Activated CD4-positive, alpha-beta T cell treated with anti-CD3 and anti-CD28 coated beads, Interleukin-2, amount 10 ng/mL, durations not matched to agents 24 days and 14 days (primary cell): Measurements from ENCODE around the gene ZNF638. TPM values are rescaled to one million over a fixed set of nuclear protein-coding genes. Genes with fewer than 3 reads are reported as not detected.
"Not testable (repeated sequence)": the region's sequence is repeated elsewhere in the genome, so short reads cannot be mapped to it uniquely, and the experiment has no call there.

Source experiments
- DNase-seq: peaks from one replicate; pipeline ENCODE4 v3.0.0; 2022
- H3K27ac Mint-ChIP-seq: one replicate; pipeline ENCODE4 v1.8.0; 2022; ENCODE audit warnings: mild to moderate bottlenecking, mixed read lengths
- H3K27me3 Mint-ChIP-seq: one replicate; pipeline ENCODE4 v1.8.0; 2022; ENCODE audit warnings: mixed read lengths
- H3K36me3 Mint-ChIP-seq: one replicate; pipeline ENCODE4 v1.8.0; 2022; ENCODE audit warnings: low read depth, mild to moderate bottlenecking, mixed read lengths
- H3K4me1 Mint-ChIP-seq: one replicate; pipeline ENCODE4 v1.8.0; 2021; ENCODE audit warnings: mixed read lengths
- H3K4me3 Mint-ChIP-seq: one replicate; pipeline ENCODE4 v1.8.0; 2022; ENCODE audit warnings: mild to moderate bottlenecking, moderate library complexity, mixed read lengths
- H3K9me3 Mint-ChIP-seq: one replicate; pipeline ENCODE4 v1.8.0; 2021; ENCODE audit warnings: mixed read lengths
- intact Hi-C: fragments of 100-400 bp; cut with micrococcal nuclease; formaldehyde crosslinking; loops from one replicate; pipeline ENCODE4 v1.15.1; 2023
- total RNA-seq: library from RNA; stranded (reverse); gene quantifications from 2 replicates; pipeline ENCODE4 v1.2.3, GENCODE V29; 2022

ZNF638 gene
- total RNA-seq, 1 donor from 2014 or later: 91.5 TPM

DNA sequence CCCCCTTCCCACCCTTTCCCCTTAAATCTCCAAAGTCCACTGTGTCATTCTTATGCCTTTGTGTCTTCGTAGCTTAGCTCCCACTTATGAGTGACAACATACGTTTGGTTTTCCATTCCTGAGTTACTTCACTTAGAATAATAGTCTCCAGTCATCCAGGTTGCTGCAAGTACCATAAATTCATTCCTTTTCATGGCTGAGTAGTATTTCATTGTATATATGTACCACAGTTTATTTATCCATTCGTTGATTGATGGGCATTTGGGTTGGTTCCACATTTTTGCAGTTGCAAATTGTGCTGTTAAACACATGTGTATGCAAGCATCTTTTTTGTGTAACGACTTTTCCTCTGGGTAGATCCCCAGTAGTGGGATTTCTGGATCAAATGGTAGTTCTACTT, 14.5 kb upstream of the ZNF638 start:
- peaks cover 14% of the 10 kb centered on the region for H3K27me3 Mint-ChIP-seq
- no peaks in the 10 kb centered on the region for H3K4me1 Mint-ChIP-seq
- no peaks in the 10 kb centered on the region for H3K36me3 Mint-ChIP-seq
- intact Hi-C loops: no loop called here
- H3K9me3 Mint-ChIP-seq: peaks cover 37% of the 10 kb centered on the region
- H3K27ac Mint-ChIP-seq: no peak overlapping the region
- H3K4me3 Mint-ChIP-seq: no peak overlapping the region
- DNase-seq: no peak

DNA sequence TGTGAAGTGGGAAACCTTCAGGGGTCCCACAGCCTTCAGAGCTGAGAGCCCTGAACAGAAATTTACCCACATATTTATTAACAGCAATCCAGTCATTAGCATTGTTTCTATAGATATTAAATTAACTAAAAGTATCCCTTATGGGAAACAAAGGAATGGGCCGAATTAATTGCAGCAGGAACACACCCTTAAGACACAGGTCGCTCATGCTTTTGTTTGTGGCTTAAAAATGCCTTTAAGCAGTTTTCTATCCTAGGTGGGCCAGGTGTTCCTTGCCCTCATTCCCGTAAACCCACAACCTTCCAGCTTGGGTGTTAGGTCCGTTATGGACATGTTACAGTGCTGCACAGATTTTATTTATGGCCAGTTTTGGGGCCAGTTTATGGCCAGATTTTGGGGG, 13.7 kb upstream of the ZNF638 start:
- intact Hi-C loops, H3K36me3 Mint-ChIP-seq, H3K4me1 Mint-ChIP-seq, H3K27ac Mint-ChIP-seq, DNase-seq, H3K4me3 Mint-ChIP-seq: not testable (repeated sequence)
- Mint-ChIP-seq H3K27me3 (peaks cover 16% of the 10 kb centered on the region), H3K9me3 (peaks cover 45% of the 10 kb centered on the region)

DNA sequence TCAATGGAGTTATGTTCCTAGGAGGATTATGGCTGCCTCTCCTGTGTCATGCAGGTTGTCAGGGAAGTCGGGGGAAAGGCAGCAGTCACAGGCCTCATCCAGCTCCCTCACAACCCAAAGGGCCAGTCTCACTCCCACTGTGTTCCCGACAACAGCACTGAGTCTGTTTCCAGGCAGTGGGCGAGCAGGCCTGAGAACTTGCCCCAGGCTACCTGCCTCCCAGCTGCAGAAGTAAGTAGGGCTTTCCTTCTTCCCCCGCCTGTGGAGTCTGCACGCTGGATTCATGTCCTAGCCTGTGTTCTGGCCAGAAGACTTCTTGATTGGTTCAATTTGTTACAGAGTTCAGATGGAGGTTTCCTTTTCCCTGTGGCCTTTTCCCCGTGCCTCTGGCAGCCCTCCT, 8.2 kb upstream of the ZNF638 start:
- Mint-ChIP-seq H3K27ac (no peak overlapping the region), H3K27me3 (peaks cover 6% of the 10 kb centered on the region), H3K4me3 (no peak overlapping the region), H3K9me3 (peaks cover 38% of the 10 kb centered on the region), H3K4me1 (no peaks in the 10 kb centered on the region), H3K36me3 (no peaks in the 10 kb centered on the region)
- intact Hi-C loops: no loop called here
- DNase-seq: no peak

DNA sequence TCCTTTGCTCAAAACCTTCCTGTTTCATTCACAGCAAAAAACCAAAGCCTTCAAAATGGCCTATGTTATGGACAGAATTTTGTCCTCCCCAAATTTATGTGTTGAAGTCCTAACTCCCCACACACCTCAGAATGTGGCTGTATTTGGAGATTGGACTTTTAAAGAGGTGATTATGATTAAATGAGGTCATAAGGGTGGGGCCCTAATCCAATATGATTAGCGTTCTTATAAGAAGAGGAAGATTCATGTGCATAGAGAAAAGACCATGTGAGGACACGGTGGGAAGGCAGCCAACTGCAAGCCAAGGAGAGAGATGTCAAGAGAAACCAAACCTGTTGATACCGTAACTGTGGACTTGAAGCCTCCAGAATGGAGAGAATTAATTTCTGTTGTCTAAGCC, 4.6 kb upstream of the ZNF638 start:
- peaks cover 16% of the 10 kb centered on the region for H3K27me3 Mint-ChIP-seq
- no peak overlapping the region for H3K27ac Mint-ChIP-seq
- intact Hi-C loops: no loop called here
- H3K36me3 Mint-ChIP-seq: peaks cover 2% of the 10 kb centered on the region
- peaks cover 1% of the 10 kb centered on the region for H3K4me1 Mint-ChIP-seq
- DNase-seq: no peak
- H3K9me3 Mint-ChIP-seq: peaks cover 13% of the 10 kb centered on the region
- H3K4me3 Mint-ChIP-seq: no peak overlapping the region

- H3K4me3 Mint-ChIP-seq: no peak overlapping the region
- H3K36me3 Mint-ChIP-seq: peaks cover 10% of the 10 kb centered on the region
- intact Hi-C loops: no loop called here
- DNase-seq: no peak
- H3K4me1 Mint-ChIP-seq: peaks cover 7% of the 10 kb centered on the region
- H3K27ac Mint-ChIP-seq: no peak overlapping the region
- peaks cover 4% of the 10 kb centered on the region for H3K9me3 Mint-ChIP-seq
- peaks cover 12% of the 10 kb centered on the region for H3K27me3 Mint-ChIP-seq
These were observed 3.7 kb upstream of the ZNF638 start for GRCh38 chr2:71327916-71328315.

GRCh38 chr2:71330155-71330554, 1.4 kb upstream of the ZNF638 start:
- Mint-ChIP-seq H3K4me1 (peaks cover 20% of the 10 kb centered on the region), H3K9me3 (no peaks in the 10 kb centered on the region), H3K27ac (no peak overlapping the region), H3K27me3 (peaks cover 12% of the 10 kb centered on the region), H3K4me3 (no peak overlapping the region), H3K36me3 (peaks cover 24% of the 10 kb centered on the region)
- no peak for DNase-seq
- intact Hi-C loops: no loop called here

DNA sequence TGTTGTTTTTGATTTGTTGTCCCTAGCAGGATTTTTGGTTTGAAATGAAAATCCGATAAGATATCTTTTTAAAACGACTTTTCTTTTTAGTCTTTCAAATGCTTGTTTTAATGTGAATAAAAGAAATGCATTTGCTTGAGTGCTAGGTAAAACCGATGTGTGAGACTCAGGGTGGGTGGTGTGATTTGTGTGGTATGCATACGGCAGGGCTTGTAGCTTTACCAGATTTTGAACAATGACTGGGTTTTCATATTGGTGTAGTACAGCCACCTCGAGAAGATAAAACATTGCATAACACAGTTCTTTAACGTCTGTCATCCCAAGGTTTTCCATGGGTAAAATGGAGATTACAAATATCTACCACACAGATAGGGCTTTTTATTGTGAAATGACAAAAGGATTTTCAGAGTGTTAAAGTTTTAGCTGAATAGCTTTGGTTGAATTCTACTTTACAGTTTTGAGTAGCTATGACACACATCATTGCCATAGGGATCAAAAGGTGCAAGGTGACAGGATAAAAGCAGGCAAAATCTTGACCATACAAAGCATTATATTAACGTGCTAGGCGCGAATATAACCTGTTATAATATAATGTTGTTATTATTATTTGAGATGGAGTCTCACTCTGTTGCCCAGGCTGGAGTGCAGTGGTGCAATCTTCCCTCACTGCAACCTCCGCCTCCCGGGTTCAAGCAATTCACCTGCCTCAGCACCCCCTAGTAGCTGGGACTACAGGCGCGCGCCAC, 824 bp upstream of the ZNF638 start:
- no peak for DNase-seq
- Mint-ChIP-seq H3K4me3 (peak overlapping the region; percentile 94), H3K4me1 (peaks cover 20% of the 10 kb centered on the region), H3K9me3 (no peaks in the 10 kb centered on the region), H3K27me3 (peaks cover 12% of the 10 kb centered on the region), H3K36me3 (peaks cover 24% of the 10 kb centered on the region), H3K27ac (no peak overlapping the region)
- intact Hi-C loops: loop anchor here (1.0 kb wide), 3 partner anchors 103 to 262 kb away; partner anchors contain the start of genes MCEE, MPHOSPH10, NAGK and PAIP2B

DNA sequence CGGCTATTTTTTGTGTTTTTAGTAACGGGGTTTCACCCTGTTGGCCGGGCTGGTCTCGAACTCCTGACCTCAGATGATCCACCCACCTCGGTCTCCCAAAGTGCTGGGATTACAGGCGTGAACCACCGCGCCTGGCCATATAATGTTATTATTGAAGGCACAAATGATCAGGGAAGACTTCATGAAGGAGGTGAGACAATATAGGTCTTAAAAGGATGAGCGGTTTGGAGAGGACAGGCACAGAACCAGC, 326 bp upstream of the ZNF638 start:
- peaks cover 12% of the 10 kb centered on the region for H3K27me3 Mint-ChIP-seq
- H3K36me3 Mint-ChIP-seq: peaks cover 24% of the 10 kb centered on the region
- not testable (repeated sequence) for H3K9me3 Mint-ChIP-seq, DNase-seq
- peak overlapping the region; percentile 94 for H3K4me3 Mint-ChIP-seq
- H3K27ac Mint-ChIP-seq: peak overlapping the region; percentile 87
- intact Hi-C loops: loop anchor here (1.0 kb wide), 3 partner anchors 104 to 263 kb away; partner anchors contain the start of genes MCEE, MPHOSPH10, NAGK and PAIP2B
- peaks cover 20% of the 10 kb centered on the region for H3K4me1 Mint-ChIP-seq

GRCh38 chr2:71332435-71332796, 834 bp downstream of the ZNF638 start:
- intact Hi-C loops: loop anchor here (2.0 kb wide), 1 partner anchor 20 kb away; no protein-coding TSS in a partner anchor
- Mint-ChIP-seq H3K36me3 (peaks cover 24% of the 10 kb centered on the region), H3K27me3 (peaks cover 12% of the 10 kb centered on the region)

DNA sequence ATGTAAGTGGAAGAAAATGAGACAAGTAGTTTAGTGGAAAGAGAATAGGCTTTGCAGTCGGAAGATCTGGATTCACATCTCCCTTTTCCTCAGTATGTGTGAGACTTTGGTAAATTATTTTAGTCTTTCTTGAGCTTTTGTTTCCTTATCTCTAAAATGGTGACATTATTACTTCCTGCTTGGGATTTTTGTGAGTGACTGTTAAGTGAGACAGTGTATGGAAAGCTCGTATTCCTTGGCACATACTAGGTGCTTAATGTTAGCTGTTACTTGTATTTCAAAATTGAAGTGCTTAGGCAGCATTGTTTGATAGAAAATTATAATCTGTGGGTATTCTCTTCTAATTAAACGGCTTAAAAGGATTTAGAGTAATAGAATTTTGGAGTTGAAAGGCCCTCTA, 2.0 kb downstream of the ZNF638 start:
- intact Hi-C loops: loop anchor here (2.0 kb wide), 1 partner anchor 19 kb away; no protein-coding TSS in a partner anchor
- DNase-seq: no peak
- H3K9me3 Mint-ChIP-seq: no peaks in the 10 kb centered on the region
- H3K4me1 Mint-ChIP-seq: peaks cover 29% of the 10 kb centered on the region
- H3K27me3 Mint-ChIP-seq: peaks cover 11% of the 10 kb centered on the region
- peak overlapping the region; percentile 1 for H3K27ac Mint-ChIP-seq
- H3K4me3 Mint-ChIP-seq: peak overlapping the region; percentile 94
- peaks cover 31% of the 10 kb centered on the region for H3K36me3 Mint-ChIP-seq

More at GRCh38 chr2:71332435-71332796, 834 bp downstream of the ZNF638 start:
- Mint-ChIP-seq H3K4me3 (peak overlapping the region; percentile 94), H3K27ac (peak overlapping the region; percentile 100), H3K4me1 (peaks cover 20% of the 10 kb centered on the region), H3K9me3 (no peaks in the 10 kb centered on the region)
- DNase-seq: no peak

- intact Hi-C loops: no loop called here
These were observed 4.8 kb downstream of the ZNF638 start for GRCh38 chr2:71336384-71336783.

DNA sequence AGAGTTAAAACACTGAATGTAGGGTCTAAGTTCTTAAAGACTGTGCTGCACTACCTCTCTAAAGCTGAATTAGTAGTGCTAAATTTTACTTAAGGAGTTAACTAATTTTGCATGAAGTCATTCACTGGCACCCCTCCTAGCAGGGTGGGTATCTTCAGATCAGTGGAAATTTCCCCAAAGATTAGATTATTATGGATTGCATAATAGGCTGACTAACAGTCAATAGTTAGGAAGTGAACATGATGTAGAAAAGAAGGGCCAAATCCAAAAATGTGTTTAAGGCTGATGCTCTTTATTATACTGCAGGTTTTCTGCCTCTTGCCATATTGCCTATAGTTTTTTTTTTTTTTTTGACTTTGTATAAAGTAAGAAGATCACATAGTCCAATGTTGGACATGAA, 5.2 kb downstream of the ZNF638 start:
- no peak overlapping the region for H3K4me3 Mint-ChIP-seq
- peaks cover 38% of the 10 kb centered on the region for H3K4me1 Mint-ChIP-seq
- H3K27me3 Mint-ChIP-seq: no peaks in the 10 kb centered on the region
- peaks cover 34% of the 10 kb centered on the region for H3K36me3 Mint-ChIP-seq
- H3K9me3 Mint-ChIP-seq: no peaks in the 10 kb centered on the region
- no peak overlapping the region for H3K27ac Mint-ChIP-seq
- DNase-seq: no peak
- intact Hi-C loops: no loop called here

More at GRCh38 chr2:71336384-71336783, 4.8 kb downstream of the ZNF638 start:
- Mint-ChIP-seq H3K4me1 (peaks cover 38% of the 10 kb centered on the region), H3K36me3 (peaks cover 36% of the 10 kb centered on the region), H3K27ac (no peak overlapping the region), H3K27me3 (no peaks in the 10 kb centered on the region), H3K4me3 (no peak overlapping the region), H3K9me3 (no peaks in the 10 kb centered on the region)
- no peak for DNase-seq

DNA sequence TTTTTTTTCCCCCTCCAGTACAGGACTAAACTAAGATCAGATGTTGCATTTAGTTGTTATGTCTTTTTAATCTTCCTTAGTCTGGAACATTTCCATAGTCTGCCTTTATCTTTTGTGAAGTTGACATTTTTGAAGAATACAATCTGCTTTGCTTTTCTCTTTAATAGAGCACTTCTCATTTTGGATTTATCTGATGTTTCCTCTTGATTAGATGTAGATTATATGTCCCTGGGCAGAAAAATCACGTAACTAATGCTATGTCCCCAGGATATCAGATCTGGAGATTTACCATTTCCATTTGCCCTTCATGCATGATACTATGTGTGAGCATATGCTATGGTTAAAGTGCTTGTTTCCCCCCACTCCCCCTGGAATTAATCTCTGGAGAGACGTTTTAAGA, 6.2 kb downstream of the ZNF638 start:
- no peaks in the 10 kb centered on the region for H3K27me3 Mint-ChIP-seq
- no peak for DNase-seq
- peaks cover 31% of the 10 kb centered on the region for H3K36me3 Mint-ChIP-seq
- no peak overlapping the region for H3K4me3 Mint-ChIP-seq
- no peak overlapping the region for H3K27ac Mint-ChIP-seq
- intact Hi-C loops: no loop called here
- H3K4me1 Mint-ChIP-seq: peaks cover 34% of the 10 kb centered on the region
- no peaks in the 10 kb centered on the region for H3K9me3 Mint-ChIP-seq

- Mint-ChIP-seq H3K4me3 (no peak overlapping the region), H3K27ac (no peak overlapping the region), H3K9me3 (no peaks in the 10 kb centered on the region), H3K36me3 (peaks cover 21% of the 10 kb centered on the region), H3K27me3 (no peaks in the 10 kb centered on the region), H3K4me1 (peaks cover 21% of the 10 kb centered on the region)
- intact Hi-C loops: no loop called here
- DNase-seq: no peak
These were observed 8.1 kb downstream of the ZNF638 start for GRCh38 chr2:71339685-71340084.

- Mint-ChIP-seq H3K4me1 (peaks cover 19% of the 10 kb centered on the region), H3K9me3 (no peaks in the 10 kb centered on the region), H3K27ac (no peak overlapping the region), H3K27me3 (no peaks in the 10 kb centered on the region), H3K4me3 (no peak overlapping the region), H3K36me3 (peaks cover 18% of the 10 kb centered on the region)
- DNase-seq: no peak
- intact Hi-C loops: no loop called here
These were observed 8.6 kb downstream of the ZNF638 start for GRCh38 chr2:71340176-71340575.
